GM19193 (cell line): Measurements from ENCODE around the gene FBRSL1.

Experiments used
- POLR2A ChIP-seq: IDR thresholded peaks from 4 replicates; pipeline ENCODE4 v1.6.1; 2011; ENCODE audit not compliant: insufficient read depth, insufficient read length; ENCODE audit errors: extremely low read depth

The FBRSL1 gene

GRCh38 chr12:132506328-132507160, 16.6 kb downstream of the FBRSL1 start:
- no peak for TF ChIP-seq POLR2A

- no peak for TF ChIP-seq POLR2A
Observed at GRCh38 chr12:132507161-132507538, 17.2 kb downstream of the FBRSL1 start.

GRCh38 chr12:132507656-132508490, 17.9 kb downstream of the FBRSL1 start:
- TF ChIP-seq POLR2A: no peak

GRCh38 chr12:132508491-132508740, 18.5 kb downstream of the FBRSL1 start:
- TF ChIP-seq POLR2A: no peak

- no peak for TF ChIP-seq POLR2A
Observed at GRCh38 chr12:132508860-132509732, 19.1 kb downstream of the FBRSL1 start.

GRCh38 chr12:132510111-132510724, 20.3 kb downstream of the FBRSL1 start:
- no peak for TF ChIP-seq POLR2A

- no peak for TF ChIP-seq POLR2A
Observed at GRCh38 chr12:132510746-132511477, 21.0 kb downstream of the FBRSL1 start.

- no peak for TF ChIP-seq POLR2A
Observed at GRCh38 chr12:132511516-132512196, 21.7 kb downstream of the FBRSL1 start.

- TF ChIP-seq POLR2A: no peak
Observed at GRCh38 chr12:132512197-132513069, 22.5 kb downstream of the FBRSL1 start.

- no peak for TF ChIP-seq POLR2A
Observed at GRCh38 chr12:132513070-132513398, 23.1 kb downstream of the FBRSL1 start.

- TF ChIP-seq POLR2A: no peak
Observed at GRCh38 chr12:132513458-132514135, 23.6 kb downstream of the FBRSL1 start.

- TF ChIP-seq POLR2A: no peak
Observed at GRCh38 chr12:132514216-132514820, 24.4 kb downstream of the FBRSL1 start.
